Smooth muscle cell (in vitro differentiated cells): Measurements from ENCODE around the gene ESYT2. TPM values are rescaled to one million over a fixed set of nuclear protein-coding genes. Genes with fewer than 3 reads are reported as not detected.

Source experiments
- DNase-seq: peaks from one replicate; lab custom pipeline; 2025; ENCODE audit not compliant: unreplicated experiment; lab: John Stamatoyannopoulos, UW
- H2AFZ ChIP-seq: fragments of 200-600 bp; sonication (generic); 2 replicates; pipeline ENCODE4 v1.6.0; 2016; ENCODE audit warnings: antibody characterized with exemption, low read depth, mild to moderate bottlenecking
- H3F3A ChIP-seq: fragments of 200-600 bp; sonication (generic); 2 replicates; pipeline ENCODE4 v1.6.0; 2017; ENCODE audit warnings: antibody characterized with exemption, low read depth
- H3K27ac ChIP-seq: fragments of 200-600 bp; sonication (generic); 2 replicates; pipeline ENCODE4 v1.5.1; 2016; ENCODE audit warnings: low read depth, mild to moderate bottlenecking
- H3K27me3 ChIP-seq: fragments of 200-600 bp; sonication (generic); 2 replicates; pipeline ENCODE4 v1.6.1; 2016; ENCODE audit warnings: low read depth, mild to moderate bottlenecking
- H3K36me3 ChIP-seq: fragments of 200-600 bp; sonication (generic); 2 replicates; pipeline ENCODE4 v1.5.1; 2016; ENCODE audit warnings: low read depth
- H3K4me1 ChIP-seq: fragments of 200-600 bp; sonication (generic); 2 replicates; pipeline ENCODE4 v1.5.1; 2016; ENCODE audit warnings: low read depth
- H3K4me2 ChIP-seq: fragments of 200-600 bp; sonication (generic); 2 replicates; pipeline ENCODE4 v1.6.0; 2016; ENCODE audit warnings: mild to moderate bottlenecking
- H3K4me3 ChIP-seq: fragments of 200-600 bp; sonication (generic); 2 replicates; pipeline ENCODE4 v1.5.1; 2016; ENCODE audit warnings: mild to moderate bottlenecking
- H3K79me2 ChIP-seq: fragments of 200-600 bp; sonication (generic); 2 replicates; pipeline ENCODE4 v1.6.0; 2016; ENCODE audit warnings: low read depth, mild to moderate bottlenecking
- H3K9ac ChIP-seq: fragments of 200-600 bp; sonication (generic); 2 replicates; pipeline ENCODE4 v1.6.0; 2016; ENCODE audit warnings: low read depth
- H3K9me3 ChIP-seq: fragments of 200-600 bp; sonication (generic); replicated peaks from 2 replicates; pipeline ENCODE4 v1.5.1; 2016; ENCODE audit warnings: low read depth
- H4K20me1 ChIP-seq: fragments of 200-600 bp; sonication (generic); 2 replicates; pipeline ENCODE4 v1.6.0; 2016; ENCODE audit warnings: low read depth
- WGBS: methylation state at CpG from one replicate; pipeline ENCODE4 v1.1.7; 2016; ENCODE audit warnings: low lambda C conversion rate; 5-methylcytosine and 5-hydroxymethylcytosine counted together
- polyA plus RNA-seq: library from polyadenylated mRNA; unstranded; fragments of >200 nt; fragmentation: Nextera tagmentation; extraction: Ambion mirVana; gene quantifications from 2 replicates; pipeline ENCODE4 v1.2.1, GENCODE V29; 2016
- total RNA-seq: library from RNA; depleted of rRNA; stranded (reverse); fragments of >200 nt; gene quantifications from 2 replicates; pipeline ENCODE4 v1.2.3, GENCODE V29; 2014
- TF ChIP-seq, protein P1 (sequence below): fragments of 200-600 bp; sonication (generic); IDR thresholded peaks from 2 replicates; pipeline ENCODE4 v1.5.1; 2017; ENCODE audit warnings: borderline replicate concordance, mild to moderate bottlenecking, antibody characterized with exemption; ENCODE audit not compliant: insufficient read depth, poor library complexity, severe bottlenecking

ESYT2 gene
- total and polyA plus RNA-seq, 2 experiments from 2014 or later = 27.9 to 69.4 TPM

DNA sequence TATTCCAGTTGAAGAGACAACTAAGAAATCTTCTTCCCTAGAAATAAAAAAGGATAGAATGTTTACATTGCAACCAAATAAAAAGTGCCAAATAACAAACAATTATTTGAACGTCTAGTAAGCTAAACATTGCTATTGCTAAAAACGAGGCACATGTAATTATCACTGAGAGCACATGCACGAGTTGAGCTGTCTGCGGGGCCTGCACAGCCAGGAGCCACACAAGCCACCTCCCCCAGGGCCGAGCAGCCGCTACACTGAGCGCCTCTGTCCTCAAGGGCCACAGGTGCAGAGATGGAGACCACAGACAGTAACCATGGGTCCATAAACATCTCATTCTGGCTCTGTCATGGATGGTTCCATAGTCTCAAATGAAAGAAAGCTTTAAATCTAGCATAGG lies 141.9 kb downstream of the ESYT2 start:
- TF ChIP-seq, protein P1, sequence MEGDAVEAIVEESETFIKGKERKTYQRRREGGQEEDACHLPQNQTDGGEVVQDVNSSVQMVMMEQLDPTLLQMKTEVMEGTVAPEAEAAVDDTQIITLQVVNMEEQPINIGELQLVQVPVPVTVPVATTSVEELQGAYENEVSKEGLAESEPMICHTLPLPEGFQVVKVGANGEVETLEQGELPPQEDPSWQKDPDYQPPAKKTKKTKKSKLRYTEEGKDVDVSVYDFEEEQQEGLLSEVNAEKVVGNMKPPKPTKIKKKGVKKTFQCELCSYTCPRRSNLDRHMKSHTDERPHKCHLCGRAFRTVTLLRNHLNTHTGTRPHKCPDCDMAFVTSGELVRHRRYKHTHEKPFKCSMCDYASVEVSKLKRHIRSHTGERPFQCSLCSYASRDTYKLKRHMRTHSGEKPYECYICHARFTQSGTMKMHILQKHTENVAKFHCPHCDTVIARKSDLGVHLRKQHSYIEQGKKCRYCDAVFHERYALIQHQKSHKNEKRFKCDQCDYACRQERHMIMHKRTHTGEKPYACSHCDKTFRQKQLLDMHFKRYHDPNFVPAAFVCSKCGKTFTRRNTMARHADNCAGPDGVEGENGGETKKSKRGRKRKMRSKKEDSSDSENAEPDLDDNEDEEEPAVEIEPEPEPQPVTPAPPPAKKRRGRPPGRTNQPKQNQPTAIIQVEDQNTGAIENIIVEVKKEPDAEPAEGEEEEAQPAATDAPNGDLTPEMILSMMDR = no peak
- 97% methylated on average over 7 of the region's 7 CpGs for WGBS
- no peak for DNase-seq
- no peak overlapping the region for H3K9ac ChIP-seq
- H3K79me2 ChIP-seq = no peaks in the 10 kb centered on the region
- H3K36me3 ChIP-seq = peaks cover 6% of the 10 kb centered on the region
- H3K27ac ChIP-seq = no peak overlapping the region
- no peaks in the 10 kb centered on the region for H3K27me3 ChIP-seq
- no peaks in the 10 kb centered on the region for H4K20me1 ChIP-seq
- H2AFZ ChIP-seq = no peak overlapping the region
- H3K4me3 ChIP-seq = no peak overlapping the region
- no peak overlapping the region for H3K4me2 ChIP-seq
- H3K9me3 ChIP-seq = no peaks in the 10 kb centered on the region
- no peaks in the 10 kb centered on the region for H3K4me1 ChIP-seq
- H3F3A ChIP-seq = no peaks in the 10 kb centered on the region

DNA sequence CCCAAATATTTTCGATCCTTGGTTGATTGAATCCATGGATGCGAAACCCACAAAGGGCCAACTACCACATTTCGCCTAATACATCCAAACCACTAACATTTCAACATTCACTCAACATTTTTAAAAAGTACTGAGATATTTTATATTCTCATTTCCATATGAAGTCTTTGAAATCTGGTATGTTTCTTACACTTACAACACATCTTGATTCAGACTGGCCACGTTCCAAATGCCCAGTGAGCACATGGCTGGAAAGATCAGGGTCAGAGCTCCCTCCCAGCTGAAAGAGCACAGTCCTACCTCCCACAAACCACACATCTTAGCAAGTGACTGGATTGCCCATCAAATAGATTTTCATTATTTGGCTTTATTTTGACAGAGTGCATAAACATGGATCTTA lies 143.6 kb downstream of the ESYT2 start:
- DNase-seq = no peak
- no peaks in the 10 kb centered on the region for H3K79me2 ChIP-seq
- peaks cover 6% of the 10 kb centered on the region for H3K36me3 ChIP-seq
- no peaks in the 10 kb centered on the region for H3K9me3 ChIP-seq
- TF ChIP-seq, protein P1 = no peak
- no peak overlapping the region for H3K4me2 ChIP-seq
- H2AFZ ChIP-seq = no peak overlapping the region
- H3K4me1 ChIP-seq = no peaks in the 10 kb centered on the region
- H3F3A ChIP-seq = no peaks in the 10 kb centered on the region
- H3K4me3 ChIP-seq = no peak overlapping the region
- 97% methylated on average over 4 of the region's 4 CpGs for WGBS
- H4K20me1 ChIP-seq = no peaks in the 10 kb centered on the region
- no peak overlapping the region for H3K9ac ChIP-seq
- H3K27ac ChIP-seq = no peak overlapping the region
- H3K27me3 ChIP-seq = no peaks in the 10 kb centered on the region

DNA sequence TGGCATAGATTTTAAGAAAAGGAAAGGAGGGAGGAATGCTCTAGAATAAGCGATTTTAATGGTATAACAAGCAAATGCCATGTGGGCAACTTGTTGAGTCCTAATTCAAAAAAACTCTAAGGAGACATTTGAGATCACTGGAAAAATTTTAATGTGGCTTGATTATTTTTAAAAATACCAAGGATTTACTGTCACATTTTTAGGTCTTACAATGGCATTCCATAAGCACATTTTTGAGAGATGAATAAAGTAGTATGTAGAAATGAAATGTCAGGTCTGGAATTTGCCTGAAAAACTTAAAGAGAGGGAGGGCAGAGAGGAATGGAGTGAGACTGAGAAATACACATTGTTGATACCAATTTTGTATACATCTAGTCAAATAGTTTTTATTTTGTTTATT lies 145.0 kb downstream of the ESYT2 start:
- no peak overlapping the region for H3K4me3 ChIP-seq
- H3K36me3 ChIP-seq = peaks cover 6% of the 10 kb centered on the region
- DNase-seq = no peak
- no peak overlapping the region for H2AFZ ChIP-seq
- WGBS = 92% methylated on average over 1 of the region's 1 CpG
- no peaks in the 10 kb centered on the region for H3K4me1 ChIP-seq
- H3K79me2 ChIP-seq = no peaks in the 10 kb centered on the region
- H3K4me2 ChIP-seq = no peak overlapping the region
- H3K9ac ChIP-seq = no peak overlapping the region
- no peak overlapping the region for H3K27ac ChIP-seq
- no peaks in the 10 kb centered on the region for H3K9me3 ChIP-seq
- H4K20me1 ChIP-seq = no peaks in the 10 kb centered on the region
- no peaks in the 10 kb centered on the region for H3F3A ChIP-seq
- TF ChIP-seq, protein P1 = no peak
- H3K27me3 ChIP-seq = no peaks in the 10 kb centered on the region

DNA sequence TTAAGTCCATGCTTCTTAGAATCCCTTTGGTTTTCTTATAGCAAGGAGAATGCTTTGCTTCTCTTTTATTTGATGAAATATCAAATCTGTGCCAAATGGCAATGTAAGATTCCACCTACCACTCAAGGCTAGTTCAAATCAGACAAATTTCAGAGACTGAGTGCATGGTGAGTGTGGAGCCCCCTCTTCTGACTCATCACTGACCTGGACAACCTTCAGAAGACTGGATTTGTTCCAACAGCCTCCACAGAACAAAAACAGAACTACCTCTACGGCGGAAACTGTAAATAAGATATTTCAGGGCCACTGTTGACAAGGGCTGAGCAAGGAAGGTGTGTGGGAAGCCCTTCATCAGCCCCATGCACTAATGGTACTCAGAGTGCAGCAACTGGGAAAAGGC lies 145.8 kb downstream of the ESYT2 start:
- DNase-seq = no peak
- no peak overlapping the region for H3K4me2 ChIP-seq
- H3K4me1 ChIP-seq = no peaks in the 10 kb centered on the region
- TF ChIP-seq, protein P1 = no peak
- H2AFZ ChIP-seq = no peak overlapping the region
- H3K27me3 ChIP-seq = no peaks in the 10 kb centered on the region
- H3K9ac ChIP-seq = no peak overlapping the region
- no peak overlapping the region for H3K27ac ChIP-seq
- H3K36me3 ChIP-seq = peaks cover 6% of the 10 kb centered on the region
- H3K4me3 ChIP-seq = no peak overlapping the region
- no peaks in the 10 kb centered on the region for H3K79me2 ChIP-seq
- H4K20me1 ChIP-seq = no peaks in the 10 kb centered on the region
- no peaks in the 10 kb centered on the region for H3K9me3 ChIP-seq
- WGBS = 81% methylated on average over 2 of the region's 2 CpGs
- H3F3A ChIP-seq = no peaks in the 10 kb centered on the region
